ES-I3 (cell line): ENCODE measurements around the gene MARCKSL1.
"Not testable (repeated sequence)": the region's sequence is repeated elsewhere in the genome, so short reads cannot be mapped to it uniquely, and the experiment has no call there.

Experiments
- H3K36me3 ChIP-seq: 2 replicates; pipeline ENCODE4 v1.6.1; 2013; ENCODE audit warnings: mild to moderate bottlenecking, low read length, control low read depth, moderate library complexity; ENCODE audit not compliant: insufficient read depth
- H3K4me1 ChIP-seq: 2 replicates; pipeline ENCODE4 v1.6.1; 2013; ENCODE audit warnings: mild to moderate bottlenecking, control low read depth, low read length; ENCODE audit not compliant: insufficient read depth
- H3K9ac ChIP-seq: 2 replicates; pipeline ENCODE4 v1.6.1; 2013; ENCODE audit warnings: low read depth, mild to moderate bottlenecking, low read length, moderate library complexity
- H3K9me3 ChIP-seq: 2 replicates; pipeline ENCODE4 v1.6.1; 2013; ENCODE audit warnings: mild to moderate bottlenecking, low read length, moderate library complexity; ENCODE audit not compliant: control insufficient read depth, insufficient read depth

The MARCKSL1 gene

DNA sequence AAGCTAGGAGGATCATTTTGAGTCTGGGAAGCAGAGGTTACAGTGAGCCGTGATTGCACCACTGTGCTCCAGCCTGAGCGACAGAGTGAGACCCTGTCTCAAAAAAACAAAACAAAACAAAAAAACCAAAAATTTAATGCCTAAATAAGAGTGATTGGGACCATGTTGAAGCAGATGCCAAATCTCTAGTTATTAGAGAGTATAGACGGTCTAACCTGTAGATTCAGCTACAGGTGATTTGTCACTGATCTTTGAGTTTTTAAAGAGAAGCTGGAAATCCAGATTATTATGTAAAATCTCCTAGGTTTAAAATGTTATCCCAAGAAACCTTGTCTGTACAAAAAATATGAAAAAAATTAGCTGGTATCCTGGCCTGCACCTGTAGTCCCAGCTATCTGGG lies 32.7 kb downstream of the MARCKSL1 start:
- Histone ChIP-seq H3K36me3 (peaks cover 15% of the 10 kb centered on the region), H3K4me1 (no peaks in the 10 kb centered on the region), H3K9ac (no peak overlapping the region), H3K9me3 (no peaks in the 10 kb centered on the region)

DNA sequence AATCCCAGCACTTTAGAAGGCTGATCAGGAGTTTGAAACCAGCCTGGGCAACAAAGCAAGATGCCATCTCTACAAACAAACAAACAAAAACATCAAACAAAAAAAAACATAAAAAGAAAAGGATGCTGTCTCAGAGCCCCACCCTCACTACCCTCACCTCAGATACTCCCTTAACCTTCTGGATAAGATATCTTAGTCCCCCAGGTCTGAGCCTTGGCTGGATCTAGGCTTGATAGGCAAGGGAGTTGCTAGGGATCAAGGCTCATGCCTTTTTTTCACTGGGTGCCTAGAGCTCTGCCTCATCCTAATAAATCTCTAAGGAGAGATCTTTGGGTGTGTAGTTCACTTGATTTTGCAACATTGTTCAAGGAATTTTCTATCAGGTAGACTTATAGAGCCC lies 36.7 kb downstream of the MARCKSL1 start:
- H3K4me1 ChIP-seq, result no peaks in the 10 kb centered on the region; the same call in 1 of the 2 replicates
- no peak overlapping the region for H3K9ac ChIP-seq
- H3K36me3 ChIP-seq, result peaks cover 9% of the 10 kb centered on the region
- no peaks in the 10 kb centered on the region for H3K9me3 ChIP-seq

DNA sequence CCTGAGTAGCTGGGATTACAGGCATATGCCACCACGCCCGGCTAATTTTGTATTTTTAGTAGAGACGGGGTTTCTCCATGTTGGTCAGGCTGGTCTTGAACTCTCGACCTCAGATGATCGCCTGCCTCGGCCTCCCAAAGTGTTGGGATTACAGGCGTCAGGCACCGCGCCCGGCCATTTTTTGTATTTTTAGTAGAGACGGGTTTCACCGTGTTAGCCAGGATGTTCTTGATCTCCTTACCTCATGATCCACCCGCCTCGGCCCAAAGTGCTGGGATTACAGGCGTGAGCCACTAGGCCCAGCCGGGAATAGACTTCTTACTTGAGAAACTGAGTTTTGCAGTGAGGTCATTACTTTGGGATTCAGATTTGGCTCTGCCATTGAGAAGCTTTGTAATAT lies 37.8 kb downstream of the MARCKSL1 start:
- not testable (repeated sequence) for H3K36me3 ChIP-seq, H3K9me3 ChIP-seq, H3K4me1 ChIP-seq, H3K9ac ChIP-seq

DNA sequence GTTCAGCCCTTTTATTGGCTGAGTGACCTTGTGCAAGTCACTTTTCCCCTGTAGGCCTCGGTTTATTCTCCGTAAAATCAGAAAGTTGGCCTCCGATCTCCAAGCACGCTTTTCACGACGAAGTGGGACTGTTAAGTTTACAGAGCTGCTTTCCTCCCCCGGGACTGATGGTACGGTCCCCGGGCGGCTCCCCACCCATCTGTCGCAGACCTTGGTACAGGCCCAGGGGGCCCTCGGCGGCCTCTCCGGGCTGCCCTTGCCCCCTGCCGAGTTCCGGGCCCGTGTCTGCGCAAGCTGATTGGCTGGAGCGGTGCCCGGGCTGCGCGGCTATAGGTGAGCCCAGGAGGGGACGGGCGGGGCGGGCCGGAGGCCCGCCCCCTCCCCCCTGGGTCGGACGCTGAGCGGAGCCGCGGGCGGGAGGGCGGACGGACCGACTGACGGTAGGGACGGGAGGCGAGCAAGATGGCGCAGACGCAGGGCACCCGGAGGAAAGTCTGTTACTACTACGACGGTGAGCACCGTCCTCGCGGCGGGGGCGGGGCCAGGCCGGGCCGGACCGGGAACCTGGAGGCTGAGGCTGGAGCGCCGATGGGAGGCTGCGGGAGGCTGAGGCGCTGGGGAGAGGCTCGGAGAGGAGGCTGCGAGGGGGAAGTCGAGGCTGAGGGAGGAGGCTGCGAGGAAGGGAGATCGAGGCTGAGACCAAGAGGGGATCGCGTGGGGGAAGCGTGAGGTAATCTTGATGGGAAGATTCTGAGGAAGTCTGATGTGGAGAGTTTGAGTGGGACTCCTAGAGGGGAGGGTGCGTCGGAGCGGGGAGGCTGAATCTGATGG lies 44.1 kb downstream of the MARCKSL1 start, which contains the start of gene HDAC1:
Gene HDAC1, plus strand, starts transcription at position 376 of the 831 bp plus-strand sequence. Its CDS starts 87 bp downstream, at position 463.
- H3K9me3 ChIP-seq, result no peaks in the 10 kb centered on the region
- peaks cover 7% of the 10 kb centered on the region; the same call in 1 of the 2 replicates for H3K4me1 ChIP-seq
- H3K36me3 ChIP-seq, result no peaks in the 10 kb centered on the region; the same call in 1 of the 2 replicates
- peak within 1 kb of the TSS; percentile 85 for H3K9ac ChIP-seq

DNA sequence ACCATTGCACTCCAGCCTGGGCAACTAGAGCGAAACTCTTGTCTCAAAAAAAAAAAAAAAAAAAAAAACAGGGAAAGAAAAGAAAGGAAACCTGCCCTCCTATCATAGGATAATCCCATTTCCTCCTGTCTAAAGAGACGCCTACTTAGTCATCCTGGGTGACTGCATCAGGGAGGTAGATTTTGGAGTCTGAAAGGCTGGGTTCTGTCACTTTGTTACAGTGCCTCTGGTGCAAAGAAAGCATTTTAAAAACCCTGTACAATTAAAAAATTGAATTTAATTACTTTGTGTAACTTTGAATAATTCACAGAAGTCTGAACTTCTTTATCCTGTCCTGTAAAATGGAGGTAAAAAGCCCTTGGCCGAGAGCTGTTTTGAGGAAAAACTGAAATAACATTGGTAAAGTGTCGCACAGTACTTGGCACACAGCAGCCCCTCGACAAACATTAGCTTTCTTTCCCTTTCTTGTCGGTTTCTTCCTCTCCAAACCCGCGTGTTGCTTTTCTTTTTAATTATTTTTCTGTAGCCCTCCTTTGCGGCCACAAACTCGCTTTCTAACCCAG lies 44.8 kb downstream of the MARCKSL1 start:
- Histone ChIP-seq H3K4me1 (peaks cover 10% of the 10 kb centered on the region; the same call in 1 of the 2 replicates), H3K9me3 (no peaks in the 10 kb centered on the region), H3K36me3 (no peaks in the 10 kb centered on the region; the same call in 1 of the 2 replicates), H3K9ac (peak overlapping the region; percentile 85; the same call in 1 of the 2 replicates)

DNA sequence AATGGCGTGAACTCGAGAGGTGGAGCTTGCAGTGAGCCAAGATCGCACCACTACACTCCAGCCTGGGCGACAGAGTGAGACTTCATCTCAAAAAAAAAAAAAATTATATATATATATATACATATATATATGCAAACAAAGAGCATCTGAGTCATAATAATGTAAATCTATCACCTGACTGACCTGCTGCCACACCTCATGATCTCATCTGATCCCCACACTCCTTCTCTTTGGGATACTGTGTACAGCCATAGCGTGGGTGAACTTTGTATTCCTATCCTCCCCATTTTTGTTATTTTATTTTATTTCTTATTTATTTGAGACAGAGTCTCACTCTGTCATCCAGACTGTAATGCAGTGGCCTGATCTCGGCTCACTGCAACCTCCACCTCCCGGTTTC lies 46.8 kb downstream of the MARCKSL1 start:
- H3K9ac ChIP-seq, result no peak overlapping the region
- H3K4me1 ChIP-seq, result peaks cover 10% of the 10 kb centered on the region; the same call in 1 of the 2 replicates
- H3K9me3 ChIP-seq, result no peaks in the 10 kb centered on the region
- H3K36me3 ChIP-seq, result peaks cover 3% of the 10 kb centered on the region

DNA sequence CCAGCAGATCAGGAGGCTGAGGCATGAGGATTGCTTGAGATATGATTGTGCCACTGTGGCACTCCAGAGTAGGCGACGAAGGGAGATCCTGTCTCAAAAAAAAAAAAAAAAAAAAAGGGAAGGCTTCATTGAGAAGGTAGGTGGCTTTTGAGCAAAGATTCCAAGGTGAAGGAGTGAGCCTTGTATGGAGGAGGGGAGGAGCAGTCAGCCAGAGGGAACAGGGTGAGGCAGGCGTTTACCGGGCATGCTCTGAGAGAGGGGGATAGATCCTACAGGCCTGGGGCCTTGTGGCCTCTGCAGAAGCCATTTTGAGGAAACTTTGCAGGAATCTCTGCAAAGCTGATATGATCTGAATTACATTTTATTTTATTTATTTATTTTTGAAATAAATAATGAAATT lies 49.3 kb downstream of the MARCKSL1 start:
- no peak overlapping the region for H3K9ac ChIP-seq

DNA sequence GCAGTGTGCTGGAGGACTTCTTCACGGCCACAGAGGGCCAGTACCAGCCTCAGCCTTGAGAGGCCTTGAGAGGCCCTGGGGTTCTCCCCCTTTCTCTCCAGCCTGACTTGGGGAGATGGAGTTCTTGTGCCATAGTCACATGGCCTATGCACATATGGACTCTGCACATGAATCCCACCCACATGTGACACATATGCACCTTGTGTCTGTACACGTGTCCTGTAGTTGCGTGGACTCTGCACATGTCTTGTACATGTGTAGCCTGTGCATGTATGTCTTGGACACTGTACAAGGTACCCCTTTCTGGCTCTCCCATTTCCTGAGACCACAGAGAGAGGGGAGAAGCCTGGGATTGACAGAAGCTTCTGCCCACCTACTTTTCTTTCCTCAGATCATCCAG lies 50.4 kb downstream of the MARCKSL1 start:
- H3K9ac ChIP-seq, result no peak overlapping the region
- H3K9me3 ChIP-seq, result no peaks in the 10 kb centered on the region
- peaks cover 3% of the 10 kb centered on the region for H3K36me3 ChIP-seq
- peaks cover 3% of the 10 kb centered on the region; the same call in 1 of the 2 replicates for H3K4me1 ChIP-seq

More for the DNA sequence above, 49.3 kb downstream of the MARCKSL1 start:
- Histone ChIP-seq H3K4me1 (peaks cover 8% of the 10 kb centered on the region; the same call in 1 of the 2 replicates), H3K9me3 (no peaks in the 10 kb centered on the region), H3K36me3 (peaks cover 3% of the 10 kb centered on the region)

DNA sequence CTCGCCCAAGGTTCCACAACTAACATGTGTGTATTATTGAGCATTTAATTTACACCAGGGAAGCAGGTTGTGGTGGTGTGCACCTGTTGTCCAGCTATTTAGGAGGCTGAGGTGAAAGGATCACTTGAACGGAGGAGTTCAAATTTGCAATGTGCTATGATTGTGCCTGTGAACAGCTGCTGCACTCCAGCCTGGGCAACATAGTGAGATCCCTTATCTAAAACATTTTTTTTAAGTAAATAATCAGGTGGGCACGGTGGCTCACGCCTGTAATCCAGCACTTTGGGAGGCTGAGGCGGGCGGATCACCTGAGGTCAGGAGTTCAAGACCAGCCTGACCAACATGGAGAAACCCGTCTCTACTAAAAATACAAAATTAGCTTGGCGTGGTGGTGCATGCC lies 51.3 kb downstream of the MARCKSL1 start:
- not testable (repeated sequence) for H3K4me1 ChIP-seq, H3K36me3 ChIP-seq, H3K9ac ChIP-seq, H3K9me3 ChIP-seq
